ENCODE measurements around the gene SYT17. TPM values are rescaled to one million over a fixed set of nuclear protein-coding genes. Genes with fewer than 3 reads are reported as not detected.

SYT17 gene
- total RNA-seq, 1 experiment from 2014 or later: 5.3 TPM

DNA sequence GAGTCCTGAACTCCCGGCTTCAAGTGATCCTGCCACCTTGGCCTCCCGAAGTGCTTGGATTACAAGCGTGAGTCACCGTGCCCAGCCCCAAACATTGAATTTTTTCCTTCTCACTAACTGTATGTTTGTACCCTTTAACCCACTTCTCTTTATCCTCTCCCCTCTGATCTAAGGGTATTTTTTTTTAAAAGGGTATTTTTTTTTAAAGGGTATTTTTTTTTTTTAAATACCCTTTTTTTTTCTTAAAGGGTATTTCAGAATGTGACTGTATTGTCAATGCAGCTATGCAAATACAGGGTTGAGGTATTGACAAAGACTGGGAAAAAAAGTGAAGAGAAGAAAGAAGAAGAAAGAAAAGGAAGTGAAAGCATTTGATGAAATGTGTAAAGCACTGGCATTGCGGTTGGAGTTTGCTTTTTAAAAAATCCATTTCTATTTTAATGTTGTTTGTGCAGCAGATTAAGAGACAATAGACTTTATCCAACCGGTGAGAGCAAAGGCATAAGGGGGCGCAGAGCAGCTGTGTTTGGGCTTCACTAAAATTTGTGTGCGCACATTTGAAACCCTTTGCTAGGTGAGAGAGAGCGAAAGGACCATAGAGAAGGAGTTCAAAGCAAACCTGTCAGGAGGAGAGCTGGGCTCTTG, 42.4 kb downstream of the SYT17 start:
- Histone ChIP-seq H3K36me3 (replicated peaks; ENCODE audit: control insufficient read depth, insufficient read depth, low read length) (no peaks in the 10 kb centered on the region), H3K27me3 (ENCODE audit: control insufficient read depth, insufficient read depth, low read length) (no peaks in the 10 kb centered on the region), H3K4me3 (ENCODE audit: insufficient read depth, low read depth, low read length) (no peak overlapping the region)
- DNase-seq: no peak

DNA sequence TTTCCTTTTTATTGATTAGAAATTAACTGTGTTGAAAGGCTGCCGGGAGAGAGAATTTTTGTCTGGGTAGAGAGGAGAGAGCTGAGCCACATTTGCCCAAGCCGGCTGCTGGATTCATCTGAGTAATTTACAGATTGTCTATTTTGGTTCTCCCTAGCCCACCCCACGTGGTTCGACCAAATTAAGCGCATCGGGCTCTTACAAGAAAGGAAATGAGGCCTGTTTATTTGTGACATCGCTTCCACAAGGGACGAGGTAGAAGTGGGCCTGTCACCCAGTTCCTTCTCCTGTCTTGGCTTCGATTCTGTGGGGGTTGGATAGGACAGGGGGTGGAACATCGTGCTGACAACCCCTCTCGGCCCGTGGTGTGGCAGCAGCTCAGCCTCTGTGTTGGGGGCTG, 42.9 kb downstream of the SYT17 start:
- H3K27me3 ChIP-seq (ENCODE audit: control insufficient read depth, insufficient read depth, low read length): no peaks in the 10 kb centered on the region
- no peak overlapping the region for H3K4me3 ChIP-seq (ENCODE audit: insufficient read depth, low read depth, low read length)
- no peak for DNase-seq
- H3K36me3 ChIP-seq (replicated peaks; ENCODE audit: control insufficient read depth, insufficient read depth, low read length): no peaks in the 10 kb centered on the region

DNA sequence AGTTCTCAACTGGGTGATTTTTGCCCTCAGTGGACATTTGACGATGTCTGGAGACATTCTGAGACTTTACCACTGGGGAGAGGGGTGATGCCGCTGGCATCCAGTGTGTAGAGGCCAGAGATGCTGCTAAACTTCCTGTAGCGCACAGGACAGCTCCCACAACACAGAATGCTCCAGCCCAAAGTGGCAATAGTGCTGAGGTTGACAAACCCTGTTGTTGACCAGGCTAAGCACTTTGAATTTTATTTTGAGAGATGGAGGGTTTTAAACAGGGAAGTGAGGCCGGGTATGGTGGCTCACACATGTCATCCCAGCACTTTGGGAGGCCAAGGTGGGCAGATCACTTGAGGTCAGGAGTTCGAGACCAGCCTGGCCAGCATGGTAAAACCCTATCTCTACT, 44.0 kb downstream of the SYT17 start:
- Histone ChIP-seq H3K4me3 (ENCODE audit: insufficient read depth, low read depth, low read length) (no peak overlapping the region), H3K36me3 (replicated peaks; ENCODE audit: control insufficient read depth, insufficient read depth, low read length) (no peaks in the 10 kb centered on the region), H3K27me3 (ENCODE audit: control insufficient read depth, insufficient read depth, low read length) (no peaks in the 10 kb centered on the region)
- no peak for DNase-seq

DNA sequence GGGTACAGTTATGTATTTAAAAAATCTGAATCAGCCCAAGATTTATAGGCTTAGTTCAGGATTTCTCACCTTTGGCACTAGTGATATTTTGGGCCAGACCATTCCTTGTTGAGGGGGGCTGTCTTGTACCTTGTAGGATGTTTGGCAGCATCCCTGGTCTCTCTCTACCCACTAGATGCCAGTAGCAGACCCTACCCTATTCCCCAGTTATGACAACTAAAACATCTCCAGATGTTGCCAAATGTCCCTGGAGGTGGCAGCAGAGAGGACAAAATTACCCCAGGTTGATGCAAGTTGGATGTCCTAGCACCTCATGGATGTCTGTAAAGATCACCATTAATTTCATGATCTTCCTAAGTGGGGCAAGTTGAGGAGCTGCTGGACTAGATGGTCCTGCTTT, 45.8 kb downstream of the SYT17 start:
- Histone ChIP-seq H3K4me3 (ENCODE audit: insufficient read depth, low read depth, low read length) (no peak overlapping the region), H3K27me3 (ENCODE audit: control insufficient read depth, insufficient read depth, low read length) (no peaks in the 10 kb centered on the region), H3K36me3 (replicated peaks; ENCODE audit: control insufficient read depth, insufficient read depth, low read length) (no peaks in the 10 kb centered on the region)
- no peak for DNase-seq

DNA sequence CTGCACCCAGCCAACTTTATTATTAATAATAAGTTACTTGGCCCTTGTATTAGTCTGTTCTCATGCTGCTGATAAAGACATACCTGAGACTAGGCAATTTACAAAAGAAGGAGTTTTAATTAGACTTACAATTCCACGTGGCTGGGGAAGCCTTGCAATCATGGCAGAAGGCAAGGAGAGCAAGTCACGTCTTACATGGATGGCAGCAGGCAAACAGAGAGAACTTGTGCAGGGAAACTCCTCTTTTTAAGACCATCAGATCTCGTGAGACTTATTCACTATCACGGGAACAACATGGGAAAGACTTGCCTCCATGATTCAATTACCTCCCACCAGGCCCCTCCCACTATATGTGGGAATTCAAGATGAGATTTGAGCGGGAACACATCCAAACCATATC, 47.7 kb downstream of the SYT17 start:
- H3K27me3 ChIP-seq (ENCODE audit: control insufficient read depth, insufficient read depth, low read length): no peaks in the 10 kb centered on the region
- no peak for DNase-seq
- no peaks in the 10 kb centered on the region for H3K36me3 ChIP-seq (replicated peaks; ENCODE audit: control insufficient read depth, insufficient read depth, low read length)
- no peak overlapping the region for H3K4me3 ChIP-seq (ENCODE audit: insufficient read depth, low read depth, low read length)

DNA sequence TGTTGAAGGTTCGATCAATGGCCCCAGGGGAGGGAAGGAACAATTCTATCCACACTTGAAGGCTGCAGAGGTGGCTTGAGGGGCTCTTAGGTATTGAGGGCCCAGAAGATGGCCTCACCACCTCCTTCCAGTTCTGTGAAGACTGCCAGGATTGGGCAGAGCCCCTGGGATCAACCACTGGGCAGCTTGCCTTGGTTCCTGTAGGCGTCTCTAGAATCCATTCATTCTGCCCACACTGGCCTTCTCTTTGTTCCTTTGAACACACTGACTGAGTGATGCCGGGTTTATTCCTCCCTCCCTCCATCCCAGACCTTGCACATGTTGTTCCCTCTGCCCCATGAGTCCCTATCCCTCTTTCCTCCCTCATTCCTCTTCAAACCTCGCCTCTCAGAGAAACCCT, 50.5 kb downstream of the SYT17 start:
- H3K4me3 ChIP-seq (ENCODE audit: insufficient read depth, low read depth, low read length): no peak overlapping the region
- DNase-seq: no peak
- H3K36me3 ChIP-seq (replicated peaks; ENCODE audit: control insufficient read depth, insufficient read depth, low read length): no peaks in the 10 kb centered on the region
- no peaks in the 10 kb centered on the region for H3K27me3 ChIP-seq (ENCODE audit: control insufficient read depth, insufficient read depth, low read length)

DNA sequence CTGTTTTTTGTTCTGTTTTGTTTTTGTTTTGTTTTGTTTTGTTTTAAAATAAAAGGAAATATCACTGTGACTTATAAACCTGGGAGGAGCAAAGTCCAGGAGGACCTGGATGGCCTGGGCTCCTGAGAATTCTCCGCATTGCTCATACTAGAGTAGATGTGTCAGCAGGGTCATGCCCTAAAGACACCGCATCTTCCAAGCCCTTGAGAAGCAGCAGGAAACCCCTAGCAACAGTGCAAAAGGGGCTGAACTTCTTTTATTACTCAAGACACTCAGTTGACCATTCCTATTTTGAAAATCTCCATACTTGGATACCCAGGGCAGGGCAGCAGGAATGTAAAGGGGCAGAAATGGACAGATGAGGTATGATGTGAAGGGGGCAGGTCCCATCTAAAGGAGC, 51.8 kb downstream of the SYT17 start:
- no peaks in the 10 kb centered on the region for H3K27me3 ChIP-seq (ENCODE audit: control insufficient read depth, insufficient read depth, low read length)
- H3K36me3 ChIP-seq (replicated peaks; ENCODE audit: control insufficient read depth, insufficient read depth, low read length): no peaks in the 10 kb centered on the region
- no peak for DNase-seq
- H3K4me3 ChIP-seq (ENCODE audit: insufficient read depth, low read depth, low read length): no peak overlapping the region

DNA sequence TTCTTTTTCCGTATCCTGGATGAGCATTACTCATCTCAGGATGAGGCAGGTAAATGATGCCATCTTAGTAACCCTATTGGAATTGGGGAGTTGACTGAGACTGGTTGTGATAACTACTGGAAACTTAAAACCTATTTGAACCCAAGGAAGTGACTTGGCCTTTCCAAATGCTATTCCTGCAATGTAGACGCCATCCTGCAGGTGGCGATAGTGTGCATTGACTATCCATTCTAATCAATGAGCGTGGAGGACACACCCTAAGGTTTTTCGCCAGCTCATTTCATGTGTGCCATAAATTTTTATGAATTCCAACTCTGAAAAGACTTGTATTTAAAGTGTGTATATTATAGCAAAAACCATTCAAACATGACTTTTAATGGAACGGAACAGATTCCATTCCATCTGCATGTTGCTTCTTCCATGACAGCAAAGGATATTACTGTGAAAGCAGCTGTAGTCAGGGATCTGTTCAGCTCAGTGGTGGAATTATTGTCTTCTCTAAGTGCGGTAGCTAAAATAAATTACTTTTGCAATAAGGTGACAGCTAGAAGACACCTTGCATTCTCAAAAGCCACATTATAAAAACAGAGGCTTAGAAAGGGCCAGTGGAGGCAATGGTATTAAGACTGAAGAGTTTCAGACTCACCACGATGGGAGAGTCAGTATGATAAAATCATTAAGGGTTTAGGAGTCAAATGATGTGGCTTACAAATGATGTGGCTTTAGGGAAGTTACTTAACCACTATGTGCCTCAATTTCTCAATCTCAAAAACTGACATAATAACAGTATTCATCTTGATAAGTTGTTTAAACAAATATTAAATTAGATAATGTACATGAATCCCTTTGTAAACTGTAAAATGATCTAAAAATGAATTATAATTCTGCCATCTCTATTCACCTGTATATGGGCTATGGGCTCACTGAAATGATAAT, 55.5 kb downstream of the SYT17 start:
- Histone ChIP-seq H3K4me3 (ENCODE audit: insufficient read depth, low read depth, low read length) (no peak overlapping the region), H3K36me3 (replicated peaks; ENCODE audit: control insufficient read depth, insufficient read depth, low read length) (no peaks in the 10 kb centered on the region), H3K27me3 (ENCODE audit: control insufficient read depth, insufficient read depth, low read length) (no peaks in the 10 kb centered on the region)
- DNase-seq: peak; percentile 57

DNA sequence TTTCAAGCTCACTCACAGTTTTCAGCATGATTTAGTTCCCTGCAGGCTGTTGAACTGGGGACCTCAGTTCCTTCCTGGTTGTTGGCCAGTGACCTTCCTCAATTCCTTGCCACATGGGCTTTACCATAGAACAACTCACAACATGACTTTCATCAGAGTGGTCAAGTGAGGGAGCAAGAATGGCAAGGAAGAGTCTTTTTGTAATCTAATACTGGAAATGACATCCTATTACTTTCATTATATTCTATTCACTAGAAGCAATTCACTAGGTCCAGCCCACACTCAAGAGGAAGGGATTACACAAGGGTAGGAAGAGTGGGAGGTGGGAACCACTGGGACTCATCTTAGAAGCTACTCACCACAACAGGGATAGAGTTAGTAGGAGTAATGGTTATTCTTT, 57.6 kb downstream of the SYT17 start:
- no peaks in the 10 kb centered on the region for H3K36me3 ChIP-seq (replicated peaks; ENCODE audit: control insufficient read depth, insufficient read depth, low read length)
- no peak for DNase-seq
- H3K4me3 ChIP-seq (ENCODE audit: insufficient read depth, low read depth, low read length): no peak overlapping the region
- no peaks in the 10 kb centered on the region for H3K27me3 ChIP-seq (ENCODE audit: control insufficient read depth, insufficient read depth, low read length)

DNA sequence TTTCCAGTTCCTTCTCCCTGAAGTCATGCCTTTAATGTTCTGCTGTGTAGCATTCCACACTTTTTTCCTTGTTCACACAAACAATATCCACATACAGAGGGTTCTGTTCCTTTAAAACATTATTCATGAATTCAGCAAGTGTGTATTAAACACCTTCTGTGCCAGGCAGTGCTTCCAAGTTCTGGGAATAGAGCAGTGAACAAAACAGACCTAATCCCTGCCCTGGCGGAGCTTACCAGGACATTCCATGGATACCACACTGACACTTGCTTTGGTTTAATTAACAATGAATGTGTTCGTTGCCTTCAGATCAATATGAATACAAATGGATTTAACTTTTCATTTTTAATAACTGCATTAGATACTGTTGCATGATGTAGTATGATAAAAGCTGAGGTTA, 59.6 kb downstream of the SYT17 start:
- Histone ChIP-seq H3K4me3 (ENCODE audit: insufficient read depth, low read depth, low read length) (no peak overlapping the region), H3K36me3 (replicated peaks; ENCODE audit: control insufficient read depth, insufficient read depth, low read length) (no peaks in the 10 kb centered on the region), H3K27me3 (ENCODE audit: control insufficient read depth, insufficient read depth, low read length) (no peaks in the 10 kb centered on the region)
- no peak for DNase-seq

DNA sequence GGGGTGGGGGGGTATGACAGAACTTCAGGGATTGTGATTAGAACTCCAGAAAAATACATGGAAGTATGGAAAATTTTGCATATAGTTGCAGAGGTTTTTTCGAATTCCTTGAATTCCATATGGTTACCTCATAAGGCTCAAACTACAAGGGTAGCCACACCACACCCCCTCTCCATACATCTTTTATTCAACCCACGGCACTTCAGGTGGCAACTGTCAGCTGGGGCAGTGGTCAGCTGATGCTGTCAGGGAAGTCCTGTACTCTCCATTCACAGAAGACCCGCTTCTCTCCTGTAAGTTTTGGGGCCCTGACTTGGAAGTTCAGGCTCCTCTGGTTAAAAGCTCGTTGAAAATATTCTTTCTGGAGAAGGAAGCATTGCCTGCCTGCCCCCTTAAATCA, 60.0 kb downstream of the SYT17 start:
- peak; percentile 46 for DNase-seq
- Histone ChIP-seq H3K36me3 (replicated peaks; ENCODE audit: control insufficient read depth, insufficient read depth, low read length) (no peaks in the 10 kb centered on the region), H3K4me3 (ENCODE audit: insufficient read depth, low read depth, low read length) (no peak overlapping the region), H3K27me3 (ENCODE audit: control insufficient read depth, insufficient read depth, low read length) (no peaks in the 10 kb centered on the region)

DNA sequence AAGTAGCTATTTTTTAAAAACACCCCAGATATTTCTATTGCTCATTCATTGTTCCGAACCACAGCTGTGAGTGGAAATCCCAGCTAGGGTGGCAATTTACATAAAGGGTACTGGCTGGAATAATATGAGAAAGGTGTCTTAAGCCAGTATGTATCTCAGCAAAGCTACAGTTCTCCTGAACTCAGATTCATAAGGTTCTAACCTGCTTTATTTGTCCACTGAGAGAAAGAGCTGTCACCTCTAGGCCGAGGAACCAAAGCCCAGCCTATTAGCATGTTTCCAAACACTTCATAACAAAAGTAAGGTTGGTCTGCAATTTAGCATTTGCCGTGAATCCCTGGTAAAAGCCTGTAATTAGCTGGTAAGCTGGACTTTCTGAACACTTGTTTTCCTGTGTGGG, 60.5 kb downstream of the SYT17 start:
- no peaks in the 10 kb centered on the region for H3K36me3 ChIP-seq (replicated peaks; ENCODE audit: control insufficient read depth, insufficient read depth, low read length)
- DNase-seq: no peak
- no peak overlapping the region for H3K4me3 ChIP-seq (ENCODE audit: insufficient read depth, low read depth, low read length)
- H3K27me3 ChIP-seq (ENCODE audit: control insufficient read depth, insufficient read depth, low read length): no peaks in the 10 kb centered on the region

DNA sequence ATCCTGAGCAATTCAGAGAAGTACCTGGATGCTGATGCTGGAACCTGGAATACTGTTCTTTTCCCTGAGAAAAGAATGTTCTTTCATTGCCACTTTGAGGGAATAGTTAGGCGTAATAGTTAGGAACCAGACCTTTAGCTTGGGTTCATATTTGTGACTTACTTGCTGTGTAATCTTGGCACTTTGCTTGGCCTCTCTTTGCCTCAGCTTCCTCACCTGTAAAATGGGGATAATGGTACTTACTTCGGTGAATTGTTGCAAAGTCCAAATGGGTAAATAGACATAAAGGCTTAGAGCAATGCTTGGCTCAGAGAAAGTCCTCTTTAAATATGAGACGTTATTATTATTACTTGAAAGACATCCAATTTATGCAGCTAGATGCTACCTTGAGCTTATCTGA, 62.5 kb downstream of the SYT17 start:
- no peaks in the 10 kb centered on the region for H3K36me3 ChIP-seq (replicated peaks; ENCODE audit: control insufficient read depth, insufficient read depth, low read length)
- no peak for DNase-seq
- H3K27me3 ChIP-seq (ENCODE audit: control insufficient read depth, insufficient read depth, low read length): no peaks in the 10 kb centered on the region
- H3K4me3 ChIP-seq (ENCODE audit: insufficient read depth, low read depth, low read length): no peak overlapping the region

DNA sequence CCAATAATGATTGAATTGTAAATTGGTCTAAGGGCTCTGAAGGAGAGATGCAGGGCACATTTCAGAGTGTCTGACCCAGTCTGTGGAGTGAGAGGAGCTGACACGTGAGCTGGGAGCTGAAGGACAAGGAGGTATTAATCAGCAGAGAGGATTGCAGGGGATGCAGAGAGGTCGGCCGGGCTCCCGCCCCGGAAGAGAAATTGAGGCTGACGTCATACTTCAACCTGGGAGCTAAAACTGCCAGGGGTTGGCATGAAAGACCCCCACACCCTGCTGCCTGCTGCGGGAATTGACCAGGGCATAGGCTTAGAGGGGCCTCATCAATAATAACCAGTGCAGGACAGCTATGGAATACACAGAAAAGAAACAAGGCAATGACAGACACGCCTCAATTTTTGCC, 63.8 kb downstream of the SYT17 start:
- H3K4me3 ChIP-seq (ENCODE audit: insufficient read depth, low read depth, low read length): no peak overlapping the region
- no peak for DNase-seq
- H3K27me3 ChIP-seq (ENCODE audit: control insufficient read depth, insufficient read depth, low read length): no peaks in the 10 kb centered on the region
- H3K36me3 ChIP-seq (replicated peaks; ENCODE audit: control insufficient read depth, insufficient read depth, low read length): no peaks in the 10 kb centered on the region

DNA sequence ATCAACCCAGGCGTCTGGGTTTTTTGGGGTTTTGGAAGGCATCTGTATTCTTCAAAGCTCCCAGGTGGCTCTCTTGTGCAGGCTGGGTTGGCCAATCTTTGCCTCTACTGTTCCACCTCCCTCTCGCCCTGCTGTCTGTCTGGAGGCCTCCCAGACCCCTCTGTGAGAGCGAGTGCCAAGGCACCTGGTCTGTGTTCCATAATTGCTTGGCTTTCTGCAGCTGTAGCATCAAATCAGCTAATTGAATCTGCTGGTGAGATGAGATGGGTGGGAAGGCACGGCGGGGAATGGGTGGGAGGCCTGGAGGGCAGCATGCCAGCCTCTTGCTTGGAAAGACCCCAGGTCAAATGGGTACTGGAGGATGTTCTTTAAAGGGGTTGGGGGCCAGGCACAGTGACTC, 64.9 kb downstream of the SYT17 start:
- DNase-seq: no peak
- no peaks in the 10 kb centered on the region for H3K36me3 ChIP-seq (replicated peaks; ENCODE audit: control insufficient read depth, insufficient read depth, low read length)
- H3K4me3 ChIP-seq (ENCODE audit: insufficient read depth, low read depth, low read length): no peak overlapping the region
- H3K27me3 ChIP-seq (ENCODE audit: control insufficient read depth, insufficient read depth, low read length): no peaks in the 10 kb centered on the region
